NT2/D1 (cell line): Measurements from ENCODE around the gene KPNA4.

Source experiments
- DNase-seq: peaks from one replicate; pipeline ENCODE4 v3.0.0-alpha.2; 2011; ENCODE audit warnings: low read depth, low spot score
- H3K27me3 ChIP-seq: 2 replicates; pipeline ENCODE4 v1.6.0; 2011; ENCODE audit warnings: mild to moderate bottlenecking; ENCODE audit not compliant: insufficient read length, insufficient read depth
- H3K36me3 ChIP-seq: 2 replicates; pipeline ENCODE4 v1.6.1; 2011; ENCODE audit warnings: mild to moderate bottlenecking, low read length, mixed read lengths; ENCODE audit not compliant: insufficient read depth, insufficient read length
- H3K4me1 ChIP-seq: 2 replicates; pipeline ENCODE4 v1.5.1; 2011; ENCODE audit not compliant: insufficient read depth, insufficient read length
- H3K4me3 ChIP-seq: 2 replicates; pipeline ENCODE4 v1.5.1; 2011; ENCODE audit warnings: low read depth; ENCODE audit not compliant: insufficient read length
- H3K9ac ChIP-seq: 2 replicates; pipeline ENCODE4 v1.6.0; 2011; ENCODE audit warnings: low read depth; ENCODE audit not compliant: insufficient read length
- H3K9me3 ChIP-seq: 2 replicates; pipeline ENCODE4 v1.5.1; 2011; ENCODE audit warnings: mild to moderate bottlenecking, low read length; ENCODE audit not compliant: insufficient read depth
- SUZ12 ChIP-seq: IDR thresholded peaks from 2 replicates; pipeline ENCODE4 v1.6.1; 2011; ENCODE audit not compliant: insufficient read length, insufficient read depth; ENCODE audit errors: extremely low read depth
- YY1 ChIP-seq: IDR thresholded peaks from 2 replicates; pipeline ENCODE4 v1.6.1; 2011; ENCODE audit not compliant: insufficient read length, insufficient read depth
- ZNF274 ChIP-seq: IDR thresholded peaks from 2 replicates; pipeline ENCODE4 v1.6.1; 2011; ENCODE audit warnings: mild to moderate bottlenecking, low read depth, low read length

Gene KPNA4

GRCh38 chr3:160602259-160602658, 36.9 kb upstream of the KPNA4 start:
- TF ChIP-seq ZNF274 (no peak), YY1 (no peak), SUZ12 (no peak)
- H3K4me3 ChIP-seq: no peak overlapping the region
- H3K9me3 ChIP-seq: no peaks in the 10 kb centered on the region
- no peak overlapping the region for H3K9ac ChIP-seq
- no peaks in the 10 kb centered on the region for H3K4me1 ChIP-seq
- no peaks in the 10 kb centered on the region for H3K36me3 ChIP-seq
- no peaks in the 10 kb centered on the region for H3K27me3 ChIP-seq
- no peak for DNase-seq

GRCh38 chr3:160601288-160601687, 35.9 kb upstream of the KPNA4 start:
- DNase-seq: no peak
- Histone ChIP-seq H3K9me3 (no peaks in the 10 kb centered on the region), H3K9ac (no peak overlapping the region), H3K4me1 (no peaks in the 10 kb centered on the region), H3K27me3 (no peaks in the 10 kb centered on the region), H3K36me3 (no peaks in the 10 kb centered on the region), H3K4me3 (no peak overlapping the region)
- TF ChIP-seq ZNF274 (no peak), SUZ12 (no peak)

DNA sequence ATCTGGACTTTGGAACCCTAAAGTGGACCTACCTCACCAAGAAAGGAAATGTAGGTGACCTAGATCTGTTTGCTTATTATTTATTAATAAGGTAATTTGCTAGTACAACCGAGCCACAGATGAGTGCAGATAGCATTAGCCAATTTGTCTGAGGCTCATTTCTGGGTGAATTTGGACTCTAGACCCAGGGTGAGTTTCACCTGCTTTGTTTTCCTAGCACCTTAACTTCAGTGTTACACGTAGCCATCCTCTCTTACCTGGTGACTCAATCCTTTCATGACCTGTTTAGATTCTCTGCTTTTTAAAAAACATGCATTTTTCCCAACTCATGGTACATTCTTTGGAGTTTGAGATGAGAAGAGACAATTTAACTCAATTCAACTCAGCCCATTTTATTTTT, 33.5 kb upstream of the KPNA4 start:
- no peaks in the 10 kb centered on the region for H3K9me3 ChIP-seq
- H3K27me3 ChIP-seq: no peaks in the 10 kb centered on the region
- H3K36me3 ChIP-seq: no peaks in the 10 kb centered on the region
- H3K4me1 ChIP-seq: no peaks in the 10 kb centered on the region
- TF ChIP-seq YY1 (no peak), SUZ12 (no peak), ZNF274 (no peak)
- no peak overlapping the region for H3K9ac ChIP-seq
- H3K4me3 ChIP-seq: no peak overlapping the region
- DNase-seq: no peak

- H3K27me3 ChIP-seq: no peaks in the 10 kb centered on the region
- no peak overlapping the region for H3K9ac ChIP-seq
- TF ChIP-seq SUZ12 (no peak), ZNF274 (no peak), YY1 (no peak)
- H3K4me1 ChIP-seq: no peaks in the 10 kb centered on the region
- H3K9me3 ChIP-seq: 0 out of 2 replicates have a peak, but pooled peaks cover 10% of the 10 kb centered on the region
- H3K36me3 ChIP-seq: no peaks in the 10 kb centered on the region
- H3K4me3 ChIP-seq: no peak overlapping the region
- DNase-seq: no peak
These were observed 22.7 kb upstream of the KPNA4 start for GRCh38 chr3:160588023-160588422.

DNA sequence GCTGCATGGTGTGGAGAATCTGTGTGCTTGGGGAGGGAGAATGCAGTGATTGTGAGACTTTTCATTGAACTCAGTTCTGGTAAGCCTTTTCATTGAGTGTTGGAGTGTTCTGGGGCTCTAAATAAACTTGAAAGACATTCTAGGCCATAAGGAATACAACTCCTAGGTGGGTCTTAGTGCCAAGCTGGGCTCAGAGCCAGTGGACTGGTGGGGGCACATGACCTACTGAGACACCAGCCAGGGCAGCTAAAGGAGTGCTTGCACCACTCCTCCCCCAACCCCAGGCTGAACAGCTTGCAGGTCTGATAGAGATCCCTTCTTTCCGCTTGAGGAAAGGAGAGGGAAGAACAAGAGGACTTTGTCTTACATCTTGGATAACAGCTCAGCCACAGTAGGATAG, 21.7 kb upstream of the KPNA4 start:
- Histone ChIP-seq H3K4me1 (no peaks in the 10 kb centered on the region), H3K9me3 (0 out of 2 replicates have a peak, but pooled peaks cover 10% of the 10 kb centered on the region), H3K4me3 (no peak overlapping the region), H3K36me3 (no peaks in the 10 kb centered on the region), H3K9ac (no peak overlapping the region), H3K27me3 (no peaks in the 10 kb centered on the region)
- TF ChIP-seq YY1 (no peak), SUZ12 (no peak), ZNF274 (no peak)
- DNase-seq: no peak

- Histone ChIP-seq H3K4me1 (no peaks in the 10 kb centered on the region), H3K9ac (no peak overlapping the region), H3K36me3 (no peaks in the 10 kb centered on the region), H3K27me3 (no peaks in the 10 kb centered on the region), H3K9me3 (0 out of 2 replicates have a peak, but pooled peaks cover 10% of the 10 kb centered on the region), H3K4me3 (no peak overlapping the region)
- TF ChIP-seq SUZ12: no peak
- TF ChIP-seq ZNF274: no peak
- no peak for TF ChIP-seq YY1
- DNase-seq: no peak
These were observed 21.3 kb upstream of the KPNA4 start for GRCh38 chr3:160586679-160587078.

GRCh38 chr3:160583451-160583850, 18.1 kb upstream of the KPNA4 start:
- no peak for DNase-seq
- TF ChIP-seq ZNF274: no peak
- TF ChIP-seq SUZ12: no peak
- no peak for TF ChIP-seq YY1
- Histone ChIP-seq H3K9ac (no peak overlapping the region), H3K36me3 (no peaks in the 10 kb centered on the region), H3K9me3 (no peaks in the 10 kb centered on the region), H3K4me1 (no peaks in the 10 kb centered on the region), H3K4me3 (no peak overlapping the region), H3K27me3 (no peaks in the 10 kb centered on the region)

DNA sequence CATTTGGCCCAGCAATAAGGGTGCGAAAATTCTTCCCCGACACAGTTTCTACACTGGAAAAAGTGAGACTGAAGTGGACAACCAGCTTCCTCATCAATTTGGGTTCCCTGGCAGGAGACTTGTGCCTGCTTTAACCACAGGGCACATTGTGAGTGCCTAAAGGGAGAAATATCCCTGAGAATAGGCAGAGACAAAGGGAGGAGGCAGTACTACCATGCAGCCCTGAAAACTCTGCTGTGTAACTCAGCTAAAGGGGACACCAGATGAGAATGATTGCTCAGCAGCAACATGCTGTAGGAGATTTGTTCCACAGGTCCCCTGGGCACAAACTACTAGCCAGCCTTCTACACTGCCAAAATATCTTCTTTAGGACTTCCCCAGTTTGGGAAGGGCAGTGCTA, 15.6 kb upstream of the KPNA4 start:
- no peak for TF ChIP-seq SUZ12
- TF ChIP-seq ZNF274: no peak
- TF ChIP-seq YY1: no peak
- Histone ChIP-seq H3K9ac (no peak overlapping the region), H3K9me3 (no peaks in the 10 kb centered on the region)

More for the DNA sequence above, 15.6 kb upstream of the KPNA4 start:
- H3K4me1 ChIP-seq: no peaks in the 10 kb centered on the region
- no peaks in the 10 kb centered on the region for H3K27me3 ChIP-seq
- DNase-seq: no peak
- no peaks in the 10 kb centered on the region for H3K36me3 ChIP-seq
- H3K4me3 ChIP-seq: no peak overlapping the region
